Peyer's patch (tissue), 4 donors: ENCODE results near the gene AUTS2.

Source experiments
- POLR2A ChIP-seq, 2 donors: fragments of 450-650 bp; IDR thresholded peaks; one replicate each; pipeline ENCODE4 v1.5.1; 2017; ENCODE audit warnings: antibody characterized with exemption in 2 of 2, mild to moderate bottlenecking in 2 of 2, moderate library complexity in 2 of 2
- TF ChIP-seq, protein P1 (sequence below), 6 experiments: fragments of 450-650 bp in 4 of 6; fragments of 200-600 bp in 2 of 6; sonication (generic) in 1 of 6; IDR thresholded peaks; one replicate each; pipeline ENCODE4 v1.5.1; 2017 to 2019; ENCODE audit warnings: antibody characterized with exemption in 6 of 6, mild to moderate bottlenecking in 3 of 6, moderate library complexity in 1 of 6

GRCh38 chr7:69820479-69821192, 222.4 kb downstream of the AUTS2 start:
- TF ChIP-seq, protein P1, sequence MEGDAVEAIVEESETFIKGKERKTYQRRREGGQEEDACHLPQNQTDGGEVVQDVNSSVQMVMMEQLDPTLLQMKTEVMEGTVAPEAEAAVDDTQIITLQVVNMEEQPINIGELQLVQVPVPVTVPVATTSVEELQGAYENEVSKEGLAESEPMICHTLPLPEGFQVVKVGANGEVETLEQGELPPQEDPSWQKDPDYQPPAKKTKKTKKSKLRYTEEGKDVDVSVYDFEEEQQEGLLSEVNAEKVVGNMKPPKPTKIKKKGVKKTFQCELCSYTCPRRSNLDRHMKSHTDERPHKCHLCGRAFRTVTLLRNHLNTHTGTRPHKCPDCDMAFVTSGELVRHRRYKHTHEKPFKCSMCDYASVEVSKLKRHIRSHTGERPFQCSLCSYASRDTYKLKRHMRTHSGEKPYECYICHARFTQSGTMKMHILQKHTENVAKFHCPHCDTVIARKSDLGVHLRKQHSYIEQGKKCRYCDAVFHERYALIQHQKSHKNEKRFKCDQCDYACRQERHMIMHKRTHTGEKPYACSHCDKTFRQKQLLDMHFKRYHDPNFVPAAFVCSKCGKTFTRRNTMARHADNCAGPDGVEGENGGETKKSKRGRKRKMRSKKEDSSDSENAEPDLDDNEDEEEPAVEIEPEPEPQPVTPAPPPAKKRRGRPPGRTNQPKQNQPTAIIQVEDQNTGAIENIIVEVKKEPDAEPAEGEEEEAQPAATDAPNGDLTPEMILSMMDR (IDR thresholded peaks at IDR 0.05): no peak
- TF ChIP-seq POLR2A (IDR thresholded peaks at IDR 0.05): no peak
